Activated CD8-positive, alpha-beta memory T cell treated with anti-CD3 and anti-CD28 coated beads for 48 hours (primary cell): ENCODE data around the gene FKBP5.
"Not testable (repeated sequence)": the region's sequence is repeated elsewhere in the genome, so short reads cannot be mapped to it uniquely, and the experiment has no call there.

Source experiments
- DNase-seq, 3 experiments: peaks; one replicate each; pipeline ENCODE4 v3.0.0-alpha.2; 2020; ENCODE audit warnings: low read depth in 2 of 3, low spot score in 2 of 3

FKBP5 gene

DNA sequence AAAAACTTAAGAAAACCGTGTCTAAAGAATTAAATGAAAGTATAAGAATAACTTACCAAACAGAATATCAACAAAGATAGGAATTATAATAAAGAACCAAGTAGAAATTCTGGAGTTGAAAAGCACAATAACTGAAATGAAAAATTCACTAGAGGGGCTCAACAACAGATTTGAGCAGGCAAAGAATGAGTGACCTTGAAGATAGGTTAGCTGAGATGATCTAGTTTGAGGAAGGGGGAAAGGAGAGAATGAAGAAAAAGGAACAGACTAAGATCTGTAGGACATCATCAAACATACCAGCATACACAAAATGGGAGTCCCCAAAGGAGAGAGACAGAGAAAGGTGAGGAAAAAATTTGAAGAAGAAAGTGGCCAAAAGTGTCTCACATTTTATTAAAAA, 138.3 kb downstream of the FKBP5 start:
- no peak for DNase-seq

DNA sequence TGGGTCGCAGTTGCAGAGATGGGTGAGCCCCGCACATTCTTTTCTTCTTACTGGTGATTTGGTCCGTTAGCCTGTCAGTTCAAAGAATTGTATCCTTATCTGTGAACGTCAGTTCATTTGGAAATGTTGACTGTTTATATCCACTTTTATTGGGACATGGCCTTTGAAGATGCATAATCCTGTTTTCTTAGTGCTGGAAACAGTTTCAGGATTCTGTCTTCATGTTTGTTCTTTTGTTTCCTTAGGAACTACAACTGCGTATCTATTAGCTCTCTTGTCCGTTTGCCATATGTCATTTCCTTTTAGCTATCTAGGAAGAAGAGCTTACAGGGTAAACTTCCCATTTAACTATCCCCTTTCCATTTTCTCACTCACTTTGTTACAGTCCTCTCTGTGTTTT, 141.0 kb downstream of the FKBP5 start:
- DNase-seq = no peak

DNA sequence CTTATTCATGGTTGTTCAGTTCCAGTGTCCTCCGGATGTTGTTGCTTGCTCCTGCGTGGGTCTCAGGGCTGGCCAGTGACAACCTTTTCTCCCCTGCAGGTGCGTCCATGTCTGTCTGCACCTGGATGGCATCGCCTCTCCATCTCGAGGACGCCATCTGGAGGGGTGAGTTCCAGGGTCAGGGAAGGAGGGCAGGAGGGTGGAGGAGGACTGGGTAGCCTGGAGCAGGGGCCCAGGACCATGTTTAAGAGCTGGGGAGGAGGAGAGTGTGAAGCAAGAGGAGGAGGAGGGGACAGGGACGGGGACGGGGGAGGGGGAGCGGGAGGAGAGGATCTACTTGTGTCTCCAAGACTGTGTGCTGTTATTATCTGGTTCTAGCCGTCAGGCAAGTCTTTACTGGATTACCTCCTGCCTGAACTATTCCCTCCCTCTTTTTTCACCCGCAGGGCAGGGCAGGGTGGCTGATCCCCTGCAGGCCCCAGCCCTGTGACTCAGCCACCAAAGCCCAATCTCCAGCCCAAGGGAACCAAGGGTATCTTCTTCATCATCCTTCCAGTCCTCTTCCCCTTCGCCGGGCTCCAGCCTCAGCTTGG, 143.8 kb downstream of the FKBP5 start:
- DNase-seq = no peak

DNA sequence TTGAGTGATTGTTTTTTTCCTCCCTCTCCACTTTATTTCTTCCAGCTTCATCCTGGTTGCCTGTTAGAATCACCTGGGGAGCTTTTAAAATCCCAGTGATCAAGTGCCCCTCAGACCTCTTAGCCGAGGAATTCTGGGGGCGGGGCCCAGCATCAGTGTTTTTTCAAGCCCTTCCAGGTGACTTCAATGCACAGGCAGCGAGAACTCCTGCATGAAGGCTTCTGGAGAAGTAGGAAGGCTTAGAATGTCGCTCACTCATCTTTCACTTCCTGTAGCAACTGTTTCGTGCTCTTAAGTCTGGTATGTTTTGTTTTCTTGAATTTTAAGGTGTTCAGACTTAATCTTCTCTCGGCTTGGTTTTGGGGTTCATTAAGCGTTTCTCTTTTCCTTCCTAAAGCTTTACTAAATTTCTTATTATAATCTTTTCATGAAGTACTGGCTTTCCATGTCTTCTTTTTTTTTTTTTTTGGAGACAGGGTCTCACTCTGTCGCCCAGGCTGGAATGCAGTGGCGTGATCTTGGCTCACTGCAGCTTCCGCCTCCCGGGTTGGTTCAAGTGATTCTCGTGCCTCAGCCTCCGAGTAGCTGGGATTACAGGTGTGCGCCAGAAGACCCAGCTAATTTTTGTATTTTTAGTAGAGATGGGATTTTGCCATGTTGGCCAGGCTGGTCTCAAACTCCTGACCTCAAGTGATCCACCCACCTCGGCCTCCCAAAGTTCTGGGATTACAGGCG, 145.1 kb downstream of the FKBP5 start:
- DNase-seq = no peak

DNA sequence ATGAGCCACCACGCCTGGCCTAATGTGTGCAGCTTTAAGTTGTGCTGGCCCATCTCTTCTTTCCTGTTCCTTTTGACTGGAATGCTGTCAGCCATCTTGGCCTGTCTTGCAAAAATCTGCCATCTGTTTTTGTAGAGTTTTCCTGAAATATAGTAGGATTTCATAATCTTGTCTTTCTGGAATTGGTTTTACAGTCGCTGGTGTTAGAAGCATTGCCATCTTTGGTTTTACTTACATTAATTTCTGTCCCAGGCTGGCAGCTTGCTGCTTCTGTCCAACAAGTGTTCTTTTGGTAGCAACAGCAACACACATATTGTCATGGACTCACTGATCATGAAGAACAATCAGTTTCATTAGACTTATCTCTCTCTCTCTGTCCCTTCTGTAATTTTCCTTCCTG, 146.9 kb downstream of the FKBP5 start:
- no peak for DNase-seq

DNA sequence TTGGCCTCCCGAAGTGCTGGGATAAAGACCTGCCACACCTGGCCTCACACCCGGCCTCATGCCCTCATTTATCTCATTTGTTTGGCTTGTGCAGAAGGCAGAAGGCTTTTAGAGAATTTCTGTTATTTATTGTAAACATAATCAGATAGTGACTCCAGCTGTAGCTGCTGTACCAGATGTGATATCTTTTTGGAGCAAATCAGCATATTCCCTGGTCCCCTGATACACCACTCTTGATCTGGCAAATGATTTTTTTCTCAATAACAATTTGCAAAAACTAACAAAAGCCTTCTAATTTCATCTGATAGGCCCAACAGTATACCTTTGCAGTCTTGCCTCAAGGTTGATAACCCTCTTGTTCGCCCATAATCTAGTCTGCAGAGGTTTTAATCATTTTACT, 149.5 kb downstream of the FKBP5 start:
- no peak for DNase-seq

DNA sequence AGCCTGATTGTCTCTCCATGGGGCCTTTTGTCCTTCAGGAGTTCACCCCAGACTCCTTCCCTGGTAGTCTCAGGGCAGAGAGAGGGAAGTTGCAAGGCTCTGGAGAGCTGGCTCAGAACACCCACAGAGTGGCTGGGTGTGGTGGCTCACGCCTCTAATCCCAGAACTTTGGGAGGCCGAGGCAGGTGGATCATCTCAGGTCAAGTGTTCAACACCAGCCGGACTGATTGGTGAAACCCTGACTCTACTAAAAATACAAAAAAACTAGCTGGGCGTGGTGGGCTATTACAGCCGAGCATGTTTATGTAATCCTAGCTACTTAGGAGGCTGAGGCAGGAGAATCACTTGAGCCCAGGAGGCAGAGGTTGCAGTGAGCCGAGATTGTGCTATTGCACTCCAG, 152.9 kb downstream of the FKBP5 start:
- not testable (repeated sequence) for DNase-seq

DNA sequence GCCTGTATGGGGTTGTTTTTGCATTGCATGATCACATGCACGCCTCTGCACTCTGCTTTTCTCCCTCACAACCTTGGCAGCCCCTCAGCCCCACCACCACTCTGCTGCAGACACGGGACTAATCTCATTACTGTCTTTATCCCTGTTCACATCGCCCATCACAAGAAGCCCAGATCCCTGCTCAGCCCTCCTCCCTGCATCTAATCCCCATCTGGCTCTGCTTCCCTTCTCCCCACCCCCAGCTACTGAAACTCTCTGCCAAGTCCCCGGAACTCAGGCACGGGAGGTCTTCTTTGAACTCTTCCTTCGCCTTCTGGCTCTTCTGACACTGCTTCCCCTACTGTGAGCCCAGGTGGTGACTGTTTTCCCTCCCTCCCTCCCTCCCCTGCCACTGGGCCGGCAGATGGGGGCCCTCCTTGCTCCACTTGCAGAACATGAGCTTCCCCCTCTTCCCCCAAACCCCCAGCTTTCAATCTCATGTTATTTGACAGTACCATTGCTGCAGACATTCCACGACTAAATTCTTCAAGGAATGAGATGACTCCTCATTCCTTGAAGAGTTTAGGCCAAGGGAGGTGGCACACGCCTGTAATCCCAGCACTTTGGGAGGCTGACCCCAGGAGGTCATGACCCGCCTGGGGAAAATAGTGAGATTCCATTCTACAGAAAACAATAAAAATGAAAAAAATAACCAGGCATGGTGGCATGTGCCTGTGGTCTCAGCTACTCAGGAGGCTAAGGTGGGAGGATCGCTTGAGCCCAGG, 154.1 kb downstream of the FKBP5 start:
- DNase-seq = no peak

DNA sequence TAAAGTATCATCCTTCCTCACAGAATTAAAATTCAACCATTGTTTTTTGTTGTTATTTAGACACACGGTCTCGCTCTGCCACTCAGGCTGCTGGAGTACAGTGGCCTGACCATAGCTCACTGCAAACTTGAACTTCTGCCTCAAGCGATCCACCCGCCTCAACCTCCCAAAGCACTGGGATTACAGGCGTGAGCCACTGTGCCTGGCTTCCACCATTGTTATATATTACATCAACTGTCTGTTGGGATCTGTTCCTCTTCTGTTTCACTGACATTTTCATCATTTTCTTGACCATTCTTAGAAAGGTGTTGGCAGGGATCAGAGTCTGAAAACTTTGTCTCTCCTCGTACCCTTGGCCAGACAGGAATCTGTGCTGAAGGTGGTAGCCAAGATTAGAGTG, 154.7 kb downstream of the FKBP5 start:
- DNase-seq = no peak

DNA sequence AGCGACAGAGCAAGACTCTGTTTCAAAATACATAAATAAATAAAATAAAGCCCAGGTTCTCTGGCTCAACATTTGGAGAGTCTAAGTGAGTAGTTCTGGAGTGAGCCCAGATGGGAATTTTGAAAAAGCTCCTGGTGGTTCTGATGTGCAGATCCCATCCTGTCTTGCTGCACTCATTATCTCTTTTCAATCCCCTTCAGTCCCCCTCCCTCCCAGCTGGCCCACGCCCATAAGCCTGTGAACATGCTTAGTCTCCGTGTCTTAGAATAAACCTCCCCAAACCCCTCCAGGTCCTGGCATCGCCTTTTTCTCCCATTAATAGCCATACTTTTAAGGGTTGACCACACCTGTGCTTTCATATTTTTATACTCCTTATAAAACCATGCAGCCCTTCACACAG, 156.6 kb downstream of the FKBP5 start:
- no peak for DNase-seq

DNA sequence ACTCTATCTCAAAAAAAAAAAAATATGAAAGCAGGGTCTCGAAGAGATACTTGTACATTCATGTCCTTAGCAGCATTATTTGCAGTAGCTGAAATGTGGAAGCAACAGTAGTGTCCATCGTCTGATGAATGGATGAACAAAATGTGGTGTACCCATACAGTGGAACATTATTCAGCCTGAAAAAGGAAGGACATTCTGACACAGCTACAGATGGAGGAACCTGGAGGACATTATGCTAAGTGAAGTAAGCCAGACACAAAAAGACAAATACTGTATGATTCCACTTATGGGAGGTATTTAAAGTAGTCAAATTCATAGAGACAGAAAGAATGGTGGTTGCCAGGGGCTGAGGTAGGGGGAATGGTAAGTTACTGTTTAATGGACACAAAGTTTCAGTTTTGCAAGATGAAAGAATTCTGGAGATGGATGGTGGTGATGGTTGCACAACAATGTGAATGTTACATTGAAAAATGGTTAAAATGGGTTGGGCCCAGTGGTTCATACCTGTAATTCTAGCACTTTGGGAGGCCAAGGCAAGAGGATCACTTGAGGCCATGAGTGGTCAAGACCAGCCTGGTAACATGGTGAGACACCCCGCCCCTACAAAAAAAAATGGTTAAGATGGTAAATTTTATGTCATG, 164.2 kb downstream of the FKBP5 start:
- DNase-seq = no peak
